ENCODE data around the gene PRR19.
"Not testable (repeated sequence)": the region's sequence is repeated elsewhere in the genome, so short reads cannot be mapped to it uniquely, and the experiment has no call there.

PRR19 gene

DNA sequence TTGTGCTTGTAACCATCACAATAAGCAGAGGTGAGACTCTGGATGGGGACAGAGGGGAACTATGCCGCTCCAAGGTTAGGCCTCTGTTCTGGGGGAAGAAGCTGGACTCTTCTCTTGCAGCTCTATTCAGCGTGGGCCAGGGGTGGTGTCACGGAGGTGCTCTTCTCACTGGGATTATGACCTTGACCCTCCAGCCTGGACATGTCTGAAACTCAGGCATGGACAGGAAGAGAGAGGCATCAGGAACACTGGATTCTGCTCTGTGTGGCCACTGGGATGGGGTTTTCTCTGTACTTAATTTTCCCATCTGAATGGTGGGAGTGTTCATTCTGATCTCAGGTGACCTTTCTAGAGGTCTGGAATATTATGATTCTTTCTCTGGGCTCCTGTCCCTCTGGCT is 31.1 kb downstream of the PRR19 start:
- DNase-seq = no peak
- in situ Hi-C loops (cut with HindIII; ENCODE audit: low pct_ligation_motif_present, low pct_unique_long_range_greater_than_20kb, low sequenced_read_pairs) = no loop called here

DNA sequence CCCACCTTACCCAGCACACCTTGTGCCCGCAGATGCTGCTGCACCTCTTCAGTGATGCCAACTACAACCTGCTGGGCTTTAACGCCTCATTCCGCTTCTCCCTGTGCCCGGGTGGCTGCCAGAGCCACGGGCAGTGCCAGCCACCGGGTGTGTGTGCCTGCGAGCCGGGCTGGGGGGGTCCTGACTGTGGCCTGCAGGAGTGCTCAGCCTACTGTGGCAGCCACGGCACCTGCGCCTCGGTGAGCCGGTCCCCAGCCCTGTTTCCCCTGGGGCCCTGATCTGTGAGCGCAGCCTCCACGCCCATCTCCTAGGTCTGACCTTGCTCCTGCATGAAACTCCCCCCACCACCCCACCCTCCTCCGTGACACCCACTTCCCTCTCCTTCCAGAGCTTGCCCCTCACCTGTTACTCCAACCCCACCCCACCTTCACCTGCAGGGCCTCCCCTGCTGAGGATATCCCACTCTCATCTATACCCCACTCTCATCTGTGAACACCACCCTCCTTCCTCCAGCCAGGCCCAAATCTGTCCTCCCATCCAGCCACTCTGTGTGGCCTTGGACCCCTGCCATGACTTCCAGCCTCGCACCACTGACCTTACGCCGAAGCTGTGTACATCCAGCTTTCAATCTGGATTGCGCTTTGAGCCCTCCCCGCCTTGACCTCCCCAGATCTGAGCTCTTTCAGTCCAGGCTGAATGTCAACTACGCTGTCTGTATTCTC is 32.2 kb downstream of the PRR19 start:
- DNase-seq = no peak
- in situ Hi-C loops (cut with HindIII; ENCODE audit: low pct_ligation_motif_present, low pct_unique_long_range_greater_than_20kb, low sequenced_read_pairs) = no loop called here

DNA sequence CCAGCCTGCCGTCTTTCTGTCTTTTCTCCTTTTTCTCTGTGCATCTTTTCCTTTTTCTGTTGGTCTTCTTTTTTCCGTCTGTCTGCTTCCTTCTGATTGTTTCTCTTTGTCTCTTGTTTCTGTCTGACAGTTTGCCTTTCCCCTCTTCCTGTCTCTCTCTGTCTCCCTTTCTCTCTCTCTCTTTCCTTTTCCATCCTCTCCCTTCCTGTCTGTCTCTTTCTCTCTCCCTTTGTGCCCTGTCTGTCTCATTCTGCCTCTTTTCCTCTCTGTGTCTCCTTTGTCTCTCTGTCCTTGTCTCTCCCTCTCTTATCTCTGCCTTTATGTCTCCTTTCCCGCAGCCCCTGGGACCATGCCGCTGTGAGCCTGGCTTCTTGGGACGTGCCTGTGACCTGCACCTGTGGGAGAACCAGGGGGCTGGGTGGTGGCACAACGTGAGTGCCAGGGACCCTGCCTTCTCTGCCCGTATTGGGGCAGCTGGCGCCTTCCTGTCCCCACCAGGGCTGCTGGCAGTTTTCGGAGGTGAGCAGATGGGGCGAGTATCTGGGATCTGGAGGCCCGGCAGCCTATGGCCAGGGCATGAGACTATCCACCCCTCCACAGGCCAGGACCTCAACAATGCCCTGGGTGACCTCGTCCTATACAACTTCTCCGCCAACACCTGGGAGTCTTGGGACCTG is 32.9 kb downstream of the PRR19 start:
- in situ Hi-C loops (cut with HindIII; ENCODE audit: low pct_ligation_motif_present, low pct_unique_long_range_greater_than_20kb, low sequenced_read_pairs) = no loop called here

DNA sequence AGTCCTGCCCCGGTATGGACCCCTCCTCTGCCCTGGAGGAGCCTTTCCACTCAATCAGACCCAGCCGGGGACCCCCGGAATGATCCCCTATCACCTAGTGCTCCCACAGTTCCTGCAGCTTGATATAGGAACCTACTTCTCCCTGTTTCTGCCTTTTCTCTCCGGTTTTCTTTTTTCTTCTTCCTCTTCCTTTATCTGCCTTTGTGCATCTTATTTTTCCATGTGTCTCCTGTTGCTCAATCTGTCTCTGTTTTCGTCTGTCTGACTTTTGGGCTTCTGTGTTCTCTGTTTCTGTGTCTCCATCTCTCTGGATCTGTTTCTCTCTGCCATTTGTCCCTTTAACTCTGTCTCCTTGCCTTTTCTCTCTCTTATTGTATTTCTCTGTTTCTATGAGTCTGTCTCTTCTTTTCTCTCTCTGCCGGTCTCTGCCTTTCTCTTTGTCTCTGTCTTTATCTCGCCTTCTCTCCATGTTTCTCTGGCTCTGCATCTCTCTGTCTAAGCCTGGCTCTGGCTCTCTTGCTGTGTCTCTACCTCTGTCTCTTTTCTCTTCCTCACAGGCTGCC is 33.5 kb downstream of the PRR19 start:
- DNase-seq = no peak
- in situ Hi-C loops (cut with HindIII; ENCODE audit: low pct_ligation_motif_present, low pct_unique_long_range_greater_than_20kb, low sequenced_read_pairs) = no loop called here

More for the DNA sequence above, 32.9 kb downstream of the PRR19 start:
- no peak for DNase-seq

DNA sequence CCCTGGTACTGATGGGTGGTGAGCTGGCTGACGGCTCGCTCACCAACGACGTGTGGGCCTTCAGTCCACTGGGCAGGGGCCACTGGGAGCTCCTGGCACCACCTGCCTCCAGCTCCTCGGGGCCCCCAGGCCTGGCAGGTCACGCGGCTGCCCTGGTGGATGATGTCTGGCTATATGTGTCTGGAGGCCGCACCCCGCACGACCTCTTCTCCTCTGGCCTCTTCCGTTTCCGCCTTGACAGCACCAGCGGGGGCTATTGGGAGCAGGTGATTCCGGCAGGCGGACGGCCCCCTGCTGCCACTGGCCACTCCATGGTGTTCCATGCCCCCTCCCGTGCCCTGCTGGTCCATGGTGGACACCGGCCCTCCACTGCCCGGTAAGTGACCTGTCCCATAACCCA is 34.0 kb downstream of the PRR19 start:
- no peak for DNase-seq
- in situ Hi-C loops (cut with HindIII; ENCODE audit: low pct_ligation_motif_present, low pct_unique_long_range_greater_than_20kb, low sequenced_read_pairs) = no loop called here

DNA sequence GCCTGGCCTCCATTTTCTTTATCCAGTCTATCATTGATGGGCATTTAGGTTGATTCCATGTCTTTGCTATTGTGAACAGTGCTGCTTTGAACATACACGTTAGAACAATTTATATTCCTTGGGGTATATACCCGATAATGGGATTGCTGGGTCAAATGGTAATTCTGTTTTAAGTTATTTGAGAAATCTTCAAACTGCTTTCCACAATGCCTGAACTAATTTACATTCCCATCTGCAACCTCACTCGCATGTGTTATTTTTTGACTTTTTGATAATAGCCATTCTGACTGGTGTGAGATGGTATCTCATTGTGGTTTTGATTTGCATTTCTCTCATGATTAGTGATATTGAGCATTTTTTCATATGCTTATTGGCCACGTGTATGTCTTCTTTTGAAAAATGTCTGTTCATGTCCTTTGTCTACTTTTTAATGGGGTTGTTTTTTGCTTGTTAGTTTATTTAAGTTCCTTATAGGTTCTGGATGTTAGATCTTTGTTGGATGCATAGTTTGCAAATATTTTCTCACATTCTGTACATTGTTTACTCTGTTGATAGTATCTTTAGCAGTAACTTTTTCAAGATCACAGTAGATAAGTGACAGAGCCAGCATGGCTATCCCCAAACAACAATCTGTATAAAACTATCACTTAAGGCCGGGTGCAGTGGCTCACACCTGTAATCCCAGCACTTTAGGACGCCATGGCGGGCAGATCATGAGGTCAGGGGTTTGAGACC is 37.4 kb downstream of the PRR19 start:
- DNase-seq; in situ Hi-C loops (cut with HindIII; ENCODE audit: low pct_ligation_motif_present, low pct_unique_long_range_greater_than_20kb, low sequenced_read_pairs): not testable (repeated sequence)

DNA sequence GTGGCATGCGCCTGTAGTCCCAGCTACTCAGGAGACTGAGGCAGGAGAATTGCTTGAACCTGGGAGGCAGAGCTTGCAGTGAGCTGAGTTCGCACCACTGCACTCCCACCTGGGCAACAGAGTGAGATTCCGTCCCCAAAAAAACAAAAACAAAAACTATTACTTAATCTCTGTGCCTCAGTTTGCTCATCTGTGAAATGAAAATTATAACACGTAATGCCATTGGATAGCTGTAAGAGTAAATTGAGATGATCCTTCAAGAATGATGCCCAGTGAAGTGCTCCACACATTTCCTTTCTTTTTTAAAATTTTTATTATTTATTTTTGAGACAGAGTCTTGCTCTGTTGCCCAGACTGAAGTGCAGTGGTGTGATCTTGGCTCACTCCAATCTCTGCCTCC is 38.0 kb downstream of the PRR19 start:
- in situ Hi-C loops (cut with HindIII; ENCODE audit: low pct_ligation_motif_present, low pct_unique_long_range_greater_than_20kb, low sequenced_read_pairs); DNase-seq: not testable (repeated sequence)

DNA sequence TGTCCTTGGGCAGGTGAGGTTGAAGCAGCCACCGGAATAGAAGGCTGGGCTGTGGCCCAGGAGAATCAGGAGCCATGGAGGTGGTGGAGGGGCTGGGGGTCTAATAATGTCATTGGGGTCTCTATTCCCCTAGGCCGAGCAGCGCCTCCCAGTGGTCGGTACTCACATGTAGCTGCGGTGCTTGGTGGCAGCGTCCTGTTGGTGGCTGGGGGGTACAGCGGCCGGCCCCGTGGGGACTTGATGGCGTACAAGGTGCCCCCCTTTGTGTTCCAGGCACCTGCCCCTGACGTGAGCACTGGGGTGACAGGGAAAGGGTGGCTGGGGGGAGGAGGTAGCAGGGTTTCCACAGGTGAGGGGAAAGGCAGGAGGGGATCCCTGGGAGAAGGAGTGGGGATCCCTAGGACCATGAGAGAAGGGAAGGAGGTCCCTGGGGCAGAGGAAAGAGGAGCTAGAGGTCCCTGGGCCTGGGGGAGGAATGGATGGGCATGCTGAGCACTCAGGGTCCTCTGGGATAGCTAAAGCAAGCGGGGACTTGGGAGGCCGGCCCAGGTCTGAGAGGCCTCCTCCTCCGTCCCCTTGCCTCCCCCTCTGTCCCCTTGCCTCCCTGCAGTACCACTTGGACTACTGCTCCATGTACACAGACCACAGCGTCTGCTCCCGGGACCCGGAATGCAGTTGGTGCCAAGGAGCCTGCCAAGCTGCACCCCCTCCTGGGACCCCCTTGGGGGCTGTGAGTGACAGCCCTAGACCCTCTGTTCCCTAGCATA is 41.6 kb downstream of the PRR19 start:
- no peak for DNase-seq
- in situ Hi-C loops (cut with HindIII; ENCODE audit: low pct_ligation_motif_present, low pct_unique_long_range_greater_than_20kb, low sequenced_read_pairs) = no loop called here

DNA sequence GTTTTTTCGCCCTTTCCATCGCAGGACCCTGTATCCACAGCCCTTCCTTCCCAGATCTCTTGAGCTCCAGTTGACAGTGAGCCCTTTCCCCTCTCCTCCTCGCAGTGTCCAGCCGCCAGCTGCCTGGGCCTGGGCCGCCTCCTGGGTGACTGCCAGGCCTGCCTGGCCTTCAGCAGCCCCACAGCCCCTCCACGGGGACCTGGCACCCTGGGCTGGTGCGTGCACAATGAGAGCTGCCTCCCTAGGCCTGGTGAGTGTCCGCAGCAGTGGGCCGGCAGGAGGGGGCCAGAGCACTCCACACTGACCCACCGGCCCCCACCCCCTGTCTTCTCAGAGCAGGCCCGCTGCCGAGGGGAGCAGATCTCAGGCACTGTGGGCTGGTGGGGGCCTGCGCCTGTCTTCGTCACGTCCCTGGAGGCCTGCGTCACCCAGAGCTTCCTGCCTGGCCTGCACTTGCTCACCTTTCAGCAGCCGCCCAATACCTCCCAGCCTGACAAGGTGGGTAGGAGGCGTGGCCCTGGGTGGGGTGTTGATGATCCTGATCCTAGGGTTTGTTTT is 42.5 kb downstream of the PRR19 start:
- in situ Hi-C loops (cut with HindIII; ENCODE audit: low pct_ligation_motif_present, low pct_unique_long_range_greater_than_20kb, low sequenced_read_pairs) = no loop called here
- no peak for DNase-seq

DNA sequence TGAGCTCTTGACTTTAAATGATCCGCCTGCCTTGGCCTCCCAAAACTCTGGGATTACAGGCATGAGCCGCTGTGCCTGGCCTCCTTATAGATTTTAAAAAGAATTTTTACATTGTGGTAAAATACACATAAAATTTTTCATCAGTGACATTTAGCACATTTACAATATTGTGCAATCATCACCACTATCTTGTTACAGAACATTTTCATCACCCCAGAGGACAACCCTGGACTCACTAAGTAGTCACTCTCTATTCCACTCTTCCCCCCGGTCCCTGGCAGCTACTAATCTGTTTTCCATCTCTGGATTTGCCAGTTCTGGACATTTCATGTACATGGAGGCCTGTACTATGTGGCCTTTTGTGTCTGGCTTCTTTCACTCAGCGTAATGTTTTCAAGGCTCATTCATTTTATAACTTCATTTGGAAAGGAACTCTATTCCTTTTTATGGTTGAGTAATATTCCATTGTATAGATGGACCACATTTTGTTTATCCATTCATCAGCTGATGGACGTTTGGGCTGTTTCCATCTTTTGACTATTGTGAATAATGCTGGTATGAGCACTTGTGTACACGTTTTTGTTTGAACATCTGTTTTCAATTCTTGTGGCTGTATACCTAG is 43.4 kb downstream of the PRR19 start:
- in situ Hi-C loops (cut with HindIII; ENCODE audit: low pct_ligation_motif_present, low pct_unique_long_range_greater_than_20kb, low sequenced_read_pairs) = no loop called here
- no peak for DNase-seq

DNA sequence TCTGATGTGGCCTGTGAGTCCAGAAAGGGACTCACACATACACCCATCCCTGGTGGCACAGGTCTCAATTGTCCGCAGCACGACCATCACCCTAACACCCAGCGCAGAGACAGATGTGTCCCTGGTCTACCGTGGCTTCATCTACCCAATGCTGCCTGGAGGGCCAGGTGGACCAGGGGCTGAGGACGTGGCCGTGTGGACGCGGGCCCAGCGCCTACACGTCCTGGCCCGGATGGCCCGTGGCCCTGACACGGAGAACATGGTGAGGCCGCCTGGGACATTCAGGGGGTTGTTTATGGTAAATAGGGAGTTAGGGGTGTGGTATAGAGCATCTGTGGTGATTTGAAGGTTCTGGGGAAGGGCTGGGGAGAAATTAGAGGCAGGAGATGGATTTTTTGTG is 46.3 kb downstream of the PRR19 start:
- DNase-seq = no peak
- in situ Hi-C loops (cut with HindIII; ENCODE audit: low pct_ligation_motif_present, low pct_unique_long_range_greater_than_20kb, low sequenced_read_pairs) = no loop called here

DNA sequence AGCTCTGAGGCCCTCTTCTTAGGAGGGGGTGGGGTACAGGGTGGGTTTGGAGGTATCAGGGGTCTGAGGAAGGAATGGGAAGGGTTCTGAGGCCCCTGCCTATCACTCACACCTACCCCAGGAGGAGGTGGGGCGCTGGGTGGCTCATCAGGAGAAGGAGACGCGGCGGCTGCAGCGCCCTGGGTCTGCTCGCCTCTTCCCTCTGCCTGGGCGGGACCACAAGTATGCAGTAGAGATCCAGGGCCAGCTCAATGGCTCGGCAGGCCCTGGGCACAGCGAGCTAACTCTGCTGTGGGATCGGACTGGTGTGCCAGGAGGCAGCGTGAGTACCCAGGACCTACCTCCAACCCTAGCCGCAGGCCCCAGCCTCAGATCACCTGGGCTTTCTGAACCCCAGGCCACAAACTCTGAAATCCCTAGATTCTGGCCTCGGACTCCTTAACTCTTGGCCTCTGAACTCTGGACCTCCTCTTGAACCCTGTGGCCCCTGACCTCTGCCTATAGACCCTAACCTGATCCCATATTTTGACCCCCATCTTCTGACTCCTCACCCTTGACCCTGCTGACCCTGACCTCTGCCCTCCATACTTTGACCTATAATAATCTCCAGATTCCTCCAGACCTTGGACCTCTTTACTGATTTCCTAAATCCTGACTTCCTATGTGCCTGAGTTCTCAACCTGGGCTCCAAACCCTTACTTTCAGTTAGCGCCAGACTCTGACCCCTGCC is 47.6 kb downstream of the PRR19 start:
- in situ Hi-C loops (cut with HindIII; ENCODE audit: low pct_ligation_motif_present, low pct_unique_long_range_greater_than_20kb, low sequenced_read_pairs) = no loop called here
- DNase-seq = no peak

DNA sequence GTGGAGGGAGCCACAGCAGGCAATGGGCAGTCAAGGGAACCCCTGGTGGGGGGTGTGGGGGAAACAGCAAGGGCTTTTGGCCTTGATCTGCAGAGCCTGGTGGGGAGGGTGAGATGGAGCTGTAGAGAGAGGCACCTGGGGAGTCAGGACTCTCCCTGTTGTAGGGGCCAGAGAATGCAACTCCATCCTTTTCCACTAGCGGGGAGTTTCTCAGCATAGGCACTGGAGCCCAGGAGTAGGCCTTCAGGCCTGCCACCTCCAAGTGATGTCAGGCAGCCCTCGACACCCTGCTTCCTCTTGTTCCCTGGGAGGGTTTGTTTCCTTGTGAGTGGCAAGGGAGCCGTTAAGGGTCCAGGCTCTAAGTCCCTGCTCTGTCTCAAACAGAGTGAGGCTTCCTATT is 48.5 kb downstream of the PRR19 start:
- no peak for DNase-seq

DNA sequence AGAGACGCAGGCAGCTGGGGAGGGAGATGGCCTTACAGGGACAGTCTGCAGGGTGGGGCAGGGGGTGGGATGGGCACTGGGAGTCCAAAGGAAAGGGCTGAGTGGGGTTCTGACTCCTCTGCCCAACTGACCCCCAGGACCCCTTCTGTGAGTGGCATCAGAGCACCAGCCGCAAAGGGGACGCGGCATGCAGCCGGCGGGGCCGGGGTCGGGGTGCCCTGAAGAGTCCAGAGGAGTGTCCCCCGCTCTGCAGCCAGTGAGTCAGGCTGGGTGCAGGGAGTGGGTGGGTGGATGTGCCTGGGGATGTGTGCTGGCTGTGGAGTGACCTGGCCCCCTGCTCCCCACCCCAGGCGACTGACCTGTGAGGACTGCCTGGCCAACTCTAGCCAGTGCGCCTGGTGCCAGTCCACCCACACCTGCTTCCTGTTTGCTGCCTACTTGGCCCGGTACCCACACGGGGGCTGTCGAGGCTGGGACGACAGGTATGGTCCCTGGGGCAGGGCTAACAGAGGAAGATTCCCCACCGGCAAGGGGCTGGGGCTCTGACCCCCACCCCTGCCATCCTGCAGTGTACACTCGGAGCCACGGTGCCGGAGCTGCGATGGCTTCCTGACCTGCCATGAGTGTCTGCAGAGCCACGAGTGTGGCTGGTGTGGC is 49.3 kb downstream of the PRR19 start:
- DNase-seq = no peak
- in situ Hi-C loops (cut with HindIII; ENCODE audit: low pct_ligation_motif_present, low pct_unique_long_range_greater_than_20kb, low sequenced_read_pairs) = no loop called here

More for the DNA sequence above, 48.5 kb downstream of the PRR19 start:
- in situ Hi-C loops (cut with HindIII; ENCODE audit: low pct_ligation_motif_present, low pct_unique_long_range_greater_than_20kb, low sequenced_read_pairs) = no loop called here

DNA sequence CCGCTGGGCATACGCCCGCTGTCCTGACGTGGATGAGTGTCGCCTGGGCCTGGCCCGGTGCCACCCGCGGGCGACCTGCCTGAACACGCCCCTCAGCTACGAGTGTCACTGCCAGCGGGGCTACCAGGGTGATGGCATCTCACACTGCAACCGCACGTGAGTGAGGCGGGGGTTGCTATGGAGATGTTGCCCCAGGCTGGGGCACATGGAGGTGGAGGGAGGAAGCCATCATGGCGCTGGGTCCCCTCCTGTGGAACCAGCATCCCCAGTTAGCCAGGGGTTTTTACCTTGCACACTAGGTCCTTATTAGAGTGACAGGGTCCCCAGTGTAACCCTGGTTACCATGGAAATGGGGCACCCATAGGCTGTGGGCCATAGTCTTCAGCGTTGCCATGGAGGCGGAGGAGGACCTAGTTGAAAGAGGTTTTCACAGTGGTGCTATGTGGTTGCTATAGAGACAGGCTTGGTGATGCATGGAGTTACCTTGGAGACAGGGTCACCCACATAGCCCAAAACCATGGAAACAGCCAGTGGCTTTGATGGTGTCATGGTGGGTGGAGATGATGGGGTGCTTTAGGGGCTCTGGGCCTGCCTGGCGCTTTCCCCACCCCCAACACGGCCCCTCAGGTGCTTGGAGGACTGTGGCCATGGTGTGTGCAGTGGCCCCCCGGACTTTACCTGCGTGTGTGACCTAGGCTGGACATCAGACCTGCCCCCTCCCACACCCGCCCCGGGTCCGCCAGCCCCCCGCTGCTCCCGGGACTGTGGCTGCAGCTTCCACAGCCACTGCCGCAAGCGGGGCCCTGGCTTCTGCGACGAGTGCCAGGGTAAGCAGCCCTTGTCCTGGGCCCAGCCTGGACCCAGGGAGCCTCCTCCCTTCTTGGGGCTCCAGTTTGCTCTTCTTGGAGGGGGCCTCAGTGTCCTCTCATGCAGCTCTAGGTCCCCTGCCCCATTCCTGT is 50.6 kb downstream of the PRR19 start:
- DNase-seq = no peak
- in situ Hi-C loops (cut with HindIII; ENCODE audit: low pct_ligation_motif_present, low pct_unique_long_range_greater_than_20kb, low sequenced_read_pairs) = no loop called here
